GM18907 (cell line): ENCODE data around the gene ADAM22.

Experiments used
- ATAC-seq: cut with Tn5 transposase; IDR thresholded peaks from one replicate; pipeline ENCODE4 v1.9.1; 2021; ENCODE audit warnings: mild to moderate bottlenecking, moderate library complexity; ENCODE audit not compliant: unreplicated experiment

Gene ADAM22

DNA sequence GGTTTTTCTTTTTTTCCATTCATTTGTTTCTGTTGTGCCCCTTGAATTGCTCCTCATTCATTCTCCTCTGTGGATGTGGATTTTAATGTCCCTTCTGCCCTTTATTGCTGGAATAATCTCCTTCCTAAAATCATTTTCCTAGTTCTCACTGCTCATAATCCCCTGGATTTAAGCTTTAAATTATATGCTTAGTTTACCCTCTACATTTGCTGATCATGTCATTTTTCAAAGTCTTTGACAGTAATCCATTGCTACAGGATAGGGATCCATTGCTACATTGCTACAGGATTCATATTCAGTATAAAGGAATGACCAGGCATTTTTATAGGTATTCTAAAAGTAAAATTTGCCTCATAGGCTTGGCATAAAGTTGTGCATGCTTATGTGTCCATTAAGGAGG, 14.3 kb downstream of the ADAM22 start:
- no peak for ATAC-seq

GRCh38 chr7:87959336-87959735, 25.3 kb downstream of the ADAM22 start:
- ATAC-seq, result no peak

DNA sequence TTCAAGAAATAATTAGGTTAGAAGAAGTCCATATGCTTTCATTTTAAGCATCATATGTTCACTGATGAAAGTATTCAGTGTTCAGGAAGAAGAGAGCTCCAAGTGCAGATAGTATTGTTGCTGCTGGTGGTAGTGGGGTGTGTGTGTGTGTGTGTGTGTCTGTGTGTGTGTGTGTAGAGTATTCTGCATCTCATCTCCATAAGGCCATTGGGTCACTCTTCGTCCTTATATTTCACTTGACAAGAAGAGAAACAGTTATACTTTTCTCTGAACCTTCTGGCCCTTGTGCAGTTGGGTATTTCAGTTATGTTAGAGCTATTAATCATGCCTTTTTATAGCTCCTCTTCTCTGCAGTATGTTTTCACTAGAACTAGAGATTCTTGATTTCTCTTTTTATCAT, 26.2 kb downstream of the ADAM22 start:
- ATAC-seq, result no peak

GRCh38 chr7:87961754-87962153, 27.7 kb downstream of the ADAM22 start:
- ATAC-seq, result no peak

- no peak for ATAC-seq
These were observed 32.2 kb downstream of the ADAM22 start for GRCh38 chr7:87966271-87966670.

GRCh38 chr7:87968021-87968420, 34.0 kb downstream of the ADAM22 start:
- no peak for ATAC-seq

DNA sequence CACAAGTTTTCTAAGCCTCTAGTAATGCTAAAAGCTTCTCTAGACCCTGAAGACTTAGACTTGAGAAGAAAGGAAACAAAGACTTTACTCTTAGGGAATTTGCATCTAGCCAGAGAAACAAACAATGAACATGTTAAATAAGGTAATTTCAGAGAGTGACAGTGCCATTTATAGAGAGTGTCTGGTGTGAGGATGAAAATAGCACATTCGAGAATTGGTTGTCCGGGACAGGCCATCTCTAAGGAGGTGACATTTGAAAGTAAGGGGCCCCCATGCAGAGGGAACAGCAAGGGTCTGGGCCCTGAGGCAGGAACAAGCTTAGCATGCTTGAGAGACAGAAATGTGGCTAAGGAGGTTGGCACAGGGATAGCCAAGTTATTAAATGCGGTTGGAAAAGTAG, 48.1 kb downstream of the ADAM22 start:
- ATAC-seq, result no peak

- no peak for ATAC-seq
These were observed 50.0 kb downstream of the ADAM22 start for GRCh38 chr7:87984088-87984487.

GRCh38 chr7:87993269-87993668, 59.2 kb downstream of the ADAM22 start:
- no peak for ATAC-seq

DNA sequence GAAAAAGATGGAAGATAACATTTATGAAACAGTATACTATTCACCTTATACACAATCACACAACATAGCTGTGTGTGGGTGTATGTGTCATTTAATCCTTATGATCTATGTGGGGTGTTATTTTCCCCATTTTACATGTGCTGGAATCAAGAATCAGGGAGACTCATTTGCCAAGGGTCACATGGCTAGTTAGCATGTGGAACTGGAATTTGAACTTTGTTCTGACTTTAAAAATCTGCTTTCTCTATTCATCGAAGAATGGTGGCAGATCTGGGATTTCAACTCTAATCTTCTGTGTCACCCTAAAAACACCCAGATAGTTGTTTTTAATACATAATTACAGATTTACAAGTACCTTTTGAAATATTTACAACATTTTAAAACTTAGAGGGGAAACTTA, 65.2 kb downstream of the ADAM22 start:
- ATAC-seq, result no peak

DNA sequence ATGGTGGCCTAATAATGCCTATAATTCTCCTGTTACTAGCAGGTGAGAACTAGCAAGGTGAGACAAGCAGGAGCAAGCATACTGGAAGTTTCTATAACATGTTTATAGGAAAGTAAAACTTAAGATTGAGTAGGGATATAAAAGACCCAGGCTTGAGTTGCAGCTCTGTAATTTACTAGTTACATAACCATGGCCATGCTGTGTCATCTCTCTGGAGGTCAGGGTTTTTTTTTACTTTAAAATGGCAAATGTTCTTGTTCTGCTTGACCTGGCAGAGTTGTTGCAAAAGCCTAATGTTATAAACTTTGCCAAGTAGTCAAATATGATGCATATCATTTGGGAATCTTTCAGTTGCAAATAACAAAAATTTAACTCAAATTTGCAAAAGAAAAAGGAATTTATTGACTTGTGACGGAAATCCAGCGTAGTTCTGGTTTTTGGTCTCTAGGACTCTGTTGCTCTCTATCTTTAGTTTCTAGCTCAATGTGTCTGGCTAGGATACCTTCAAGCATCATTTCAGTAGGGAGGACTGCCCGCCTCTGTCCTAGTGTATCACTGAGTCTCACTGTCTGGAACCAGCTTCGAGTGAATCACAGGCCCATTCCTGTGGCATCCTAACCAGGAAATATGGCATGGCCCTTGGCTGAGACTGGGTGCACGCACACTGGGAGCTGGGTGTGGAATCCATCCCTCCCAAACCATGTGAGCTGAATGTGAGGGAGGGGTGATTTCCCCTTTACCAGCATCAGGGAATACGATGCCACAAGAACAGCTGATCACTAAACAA, 67.9 kb downstream of the ADAM22 start:
- ATAC-seq, result no peak

DNA sequence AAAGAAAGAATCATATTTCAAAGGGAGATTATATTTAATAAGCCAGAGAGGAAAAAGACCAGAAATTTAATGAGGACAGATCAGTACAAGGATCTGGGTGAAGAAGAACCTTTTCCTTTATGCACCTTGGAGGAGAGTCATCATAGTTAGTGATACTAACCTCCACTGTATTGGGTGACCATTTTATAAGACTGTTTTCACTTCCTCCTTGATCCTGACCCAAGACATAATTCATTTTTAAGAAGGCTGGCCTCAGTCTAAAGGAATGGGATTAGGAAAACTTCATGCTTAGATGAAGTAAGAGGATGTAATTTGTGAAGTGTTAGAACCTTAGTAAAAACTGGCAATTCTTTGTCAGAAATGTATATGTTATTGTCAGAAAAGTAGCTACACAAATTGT, 68.6 kb downstream of the ADAM22 start:
- no peak for ATAC-seq

- ATAC-seq, result no peak
These were observed 69.5 kb downstream of the ADAM22 start for GRCh38 chr7:88003581-88003980.

DNA sequence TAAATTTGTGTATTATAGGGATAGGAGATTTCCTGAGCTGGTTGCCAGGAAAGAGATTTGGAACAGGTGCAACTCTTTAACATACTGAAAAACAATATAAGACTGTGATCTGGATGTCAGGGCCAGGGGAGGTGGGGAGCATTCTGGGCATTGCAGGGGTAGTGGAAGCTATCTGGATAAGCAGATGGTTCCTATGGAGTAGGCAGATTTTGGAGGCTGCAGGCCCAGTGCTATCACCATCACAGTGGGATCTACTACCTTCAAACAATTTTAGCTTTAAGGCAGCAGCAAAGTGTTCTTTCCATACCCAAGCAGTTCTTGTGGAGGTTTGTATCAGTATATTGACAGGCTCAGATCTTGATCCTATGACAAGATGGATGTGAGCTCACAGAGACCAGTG, 71.1 kb downstream of the ADAM22 start:
- ATAC-seq, result no peak

GRCh38 chr7:88009651-88010050, 75.6 kb downstream of the ADAM22 start:
- no peak for ATAC-seq

DNA sequence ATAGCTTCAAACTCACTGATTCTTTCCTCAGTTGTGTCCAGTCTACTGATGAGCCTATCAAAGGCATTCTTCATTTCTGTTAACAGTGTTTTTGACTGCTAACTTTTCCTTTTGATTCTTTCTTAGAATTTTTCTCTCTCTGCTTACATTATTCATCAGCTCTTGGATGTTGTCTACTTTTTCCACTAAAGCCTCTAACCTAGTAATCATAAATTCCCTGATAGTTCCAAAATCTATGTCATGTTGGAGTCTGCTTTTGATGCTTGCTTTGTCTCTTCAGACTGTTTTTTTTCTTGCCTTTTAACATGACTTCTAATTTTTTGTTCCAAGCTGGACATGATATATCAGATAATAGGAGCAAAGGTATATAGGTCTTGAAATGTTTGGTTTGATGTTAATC, 78.0 kb downstream of the ADAM22 start:
- ATAC-seq, result no peak

GRCh38 chr7:88013981-88014380, 79.9 kb downstream of the ADAM22 start:
- no peak for ATAC-seq

DNA sequence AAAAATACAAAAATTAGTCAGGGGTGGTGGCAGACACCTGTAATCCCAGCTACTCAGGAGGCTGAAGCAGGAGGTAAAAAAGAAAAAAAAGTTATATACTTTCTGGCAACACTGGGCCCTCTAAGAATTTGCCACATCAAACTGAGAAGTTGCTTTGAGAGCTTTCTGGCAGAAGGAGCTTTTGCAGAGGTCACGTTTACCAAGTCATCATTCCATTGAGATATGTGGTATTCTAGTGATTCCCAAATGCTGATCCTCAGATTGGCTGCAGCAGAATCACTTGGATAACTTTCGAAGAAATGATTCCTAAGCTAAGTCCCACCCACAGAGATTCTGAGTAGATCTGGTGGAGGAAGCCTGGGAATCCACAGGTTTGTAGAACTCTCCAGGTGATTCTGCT, 80.5 kb downstream of the ADAM22 start:
- no peak for ATAC-seq

GRCh38 chr7:88015309-88015708, 81.3 kb downstream of the ADAM22 start:
- ATAC-seq, result no peak

DNA sequence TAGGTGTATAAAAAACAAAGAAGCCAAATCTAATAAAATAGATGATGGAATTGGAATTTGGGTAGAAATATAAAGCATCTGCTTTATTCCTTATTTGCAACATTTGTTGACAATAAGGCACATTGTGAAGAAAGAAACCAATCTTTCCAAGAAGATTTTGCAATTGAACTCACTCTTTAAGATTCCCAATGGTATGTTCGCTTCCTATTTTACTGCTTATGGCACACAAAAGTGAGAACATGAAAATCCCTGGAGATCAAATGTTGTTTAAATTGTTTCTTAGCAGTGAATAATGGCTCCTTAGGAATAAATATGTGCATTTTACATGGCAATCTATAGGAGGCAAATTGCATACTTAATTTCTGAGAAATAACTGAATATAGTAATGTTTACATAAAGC, 84.5 kb downstream of the ADAM22 start:
- ATAC-seq, result no peak

DNA sequence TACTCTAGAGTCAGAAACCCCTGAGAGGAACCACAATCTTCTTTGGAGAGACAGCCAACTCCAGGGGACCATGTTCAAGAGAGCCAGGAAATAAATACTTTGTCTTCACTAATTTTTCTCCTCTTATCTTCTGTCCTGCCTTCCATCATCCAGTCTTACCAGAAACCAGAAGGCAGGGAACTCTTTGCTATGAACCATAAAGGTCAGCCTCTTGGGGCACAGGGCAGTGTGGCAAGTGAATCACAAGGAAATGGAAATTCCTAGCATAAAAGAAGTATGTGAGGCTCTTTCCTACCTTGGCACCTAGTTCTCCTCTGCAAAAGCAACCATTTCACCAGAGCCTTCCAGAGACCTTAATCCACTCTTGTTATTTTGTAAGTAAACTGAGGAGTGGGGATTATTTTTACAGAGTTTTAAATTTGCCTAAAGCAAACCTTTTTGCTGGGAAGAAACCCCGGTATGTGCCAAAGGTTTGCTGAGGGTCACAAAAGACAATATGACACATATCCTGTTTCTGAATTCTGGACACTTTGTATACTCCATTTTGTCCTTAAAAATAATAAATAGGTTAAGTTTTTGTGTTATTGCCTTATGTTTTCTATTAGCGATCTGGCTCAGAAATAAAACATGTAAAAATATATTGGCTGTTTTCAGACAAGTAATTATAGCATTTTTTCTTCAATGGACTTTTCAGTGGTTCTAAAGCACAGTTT, 87.1 kb downstream of the ADAM22 start:
- no peak for ATAC-seq

GRCh38 chr7:88027724-88028123, 93.7 kb downstream of the ADAM22 start:
- no peak for ATAC-seq
